GM23338 (cell line): Measurements from ENCODE around the gene DDX23. TPM values are rescaled to one million over a fixed set of nuclear protein-coding genes. Genes with fewer than 3 reads are reported as not detected.

Source experiments
- ATAC-seq: fragments of 200-7000 bp; cut with Tn5 transposase; 3 replicates; pipeline ENCODE4 v1.9.1; 2020
- DNase-seq: peaks from one replicate; pipeline ENCODE4 v3.0.0-alpha.2; 2015; ENCODE audit warnings: low spot score
- H2AFZ ChIP-seq: fragments of 200-600 bp; sonication (generic); 2 replicates; pipeline ENCODE4 v1.8.0; 2016; ENCODE audit warnings: antibody characterized with exemption, mild to moderate bottlenecking, moderate library complexity
- H3F3A ChIP-seq: fragments of 200-600 bp; sonication (generic); replicated peaks from 2 replicates; pipeline ENCODE4 v1.8.0; 2017; ENCODE audit warnings: antibody characterized with exemption, mixed run types, low read depth
- H3K27ac ChIP-seq: fragments of 200-600 bp; sonication (generic); 2 replicates; pipeline ENCODE4 v1.6.1; 2016; ENCODE audit warnings: low read depth
- H3K27me3 ChIP-seq: fragments of 200-600 bp; sonication (generic); 2 replicates; pipeline ENCODE4 v1.8.0; 2016; ENCODE audit warnings: mild to moderate bottlenecking, mixed run types, moderate library complexity; ENCODE audit not compliant: insufficient read depth
- H3K36me3 ChIP-seq: fragments of 200-600 bp; sonication (generic); 2 replicates; pipeline ENCODE4 v1.8.0; 2016; ENCODE audit warnings: mild to moderate bottlenecking; ENCODE audit not compliant: insufficient read depth
- H3K4me1 ChIP-seq: fragments of 200-600 bp; sonication (generic); 2 replicates; pipeline ENCODE4 v1.8.0; 2016; ENCODE audit warnings: mild to moderate bottlenecking, moderate library complexity; ENCODE audit not compliant: insufficient read depth
- H3K4me2 ChIP-seq: fragments of 200-600 bp; sonication (generic); 2 replicates; pipeline ENCODE4 v1.7.1; 2017; ENCODE audit warnings: mixed run types
- H3K4me3 ChIP-seq: fragments of 200-600 bp; sonication (generic); 2 replicates; pipeline ENCODE4 v1.6.1; 2016; ENCODE audit warnings: mixed run types
- H3K79me2 ChIP-seq: fragments of 200-600 bp; sonication (generic); replicated peaks from 2 replicates; pipeline ENCODE4 v1.8.0; 2017; ENCODE audit warnings: mild to moderate bottlenecking; ENCODE audit not compliant: insufficient read depth
- H3K9me2 ChIP-seq: fragments of 200-600 bp; sonication (generic); 2 replicates; pipeline ENCODE4 v1.8.0; 2017; ENCODE audit not compliant: insufficient read depth
- H4K20me1 ChIP-seq: fragments of 200-600 bp; sonication (generic); replicated peaks from 2 replicates; pipeline ENCODE4 v1.8.0; 2017; ENCODE audit warnings: mild to moderate bottlenecking; ENCODE audit not compliant: insufficient read depth
- H3K27ac Mint-ChIP-seq: 2 replicates; pipeline ENCODE4 v1.8.0; 2020; ENCODE audit warnings: inconsistent platforms, mild to moderate bottlenecking, moderate library complexity, mixed read lengths
- H3K27me3 Mint-ChIP-seq: 3 replicates; pipeline ENCODE4 v1.8.0; 2022; ENCODE audit warnings: low read depth, mild to moderate bottlenecking, moderate library complexity, mixed read lengths, inconsistent platforms; ENCODE audit not compliant: insufficient read depth, poor library complexity
- H3K36me3 Mint-ChIP-seq: 3 replicates; pipeline ENCODE4 v1.8.0; 2021; ENCODE audit warnings: low read depth, mild to moderate bottlenecking, inconsistent platforms, moderate library complexity, mixed read lengths
- H3K4me1 Mint-ChIP-seq: 3 replicates; pipeline ENCODE4 v1.8.0; 2020; ENCODE audit warnings: mild to moderate bottlenecking, inconsistent platforms, mixed read lengths
- H3K4me3 Mint-ChIP-seq: 3 replicates; pipeline ENCODE4 v1.8.0; 2021; ENCODE audit warnings: moderate library complexity, mild to moderate bottlenecking, inconsistent platforms, mixed read lengths
- H3K9me3 Mint-ChIP-seq: 3 replicates; pipeline ENCODE4 v1.8.0; 2020; ENCODE audit warnings: moderate library complexity, mild to moderate bottlenecking, inconsistent platforms, mixed read lengths
- CREB1 ChIP-seq: fragments of 250-450 bp; sonication (Bioruptor Pico); IDR thresholded peaks from 2 replicates; pipeline ENCODE4 v1.5.0; 2020; ENCODE audit warnings: low read depth, mild to moderate bottlenecking, moderate library complexity
- EZH2 ChIP-seq: fragments of 200-600 bp; sonication (generic); IDR thresholded peaks from one replicate; pipeline ENCODE4 v1.8.0; 2017; ENCODE audit warnings: antibody characterized with exemption, mild to moderate bottlenecking, low read depth; ENCODE audit not compliant: unreplicated experiment
- EZH2phosphoT487 ChIP-seq: fragments of 200-600 bp; sonication (generic); IDR thresholded peaks from one replicate; pipeline ENCODE4 v1.8.1; 2018; ENCODE audit warnings: antibody characterized with exemption; ENCODE audit not compliant: unreplicated experiment
- NANOG ChIP-seq: IDR thresholded peaks from 2 replicates; pipeline ENCODE4 v1.6.1; 2016; ENCODE audit warnings: antibody characterized with exemption, borderline replicate concordance
- REST ChIP-seq: IDR thresholded peaks from one replicate; pipeline ENCODE4 v1.6.1; 2018; ENCODE audit warnings: antibody characterized with exemption; ENCODE audit not compliant: unreplicated experiment
- STAT1 ChIP-seq: IDR thresholded peaks from one replicate; pipeline ENCODE4 v1.6.1; 2016; ENCODE audit warnings: antibody characterized with exemption; ENCODE audit not compliant: unreplicated experiment
- ZNF462 ChIP-seq: fragments of 250-450 bp; sonication (Bioruptor Pico); IDR thresholded peaks from 2 replicates; pipeline ENCODE4 v1.5.0; 2020; ENCODE audit warnings: mild to moderate bottlenecking, moderate library complexity
- polyA plus RNA-seq: library from polyadenylated mRNA; unstranded; fragments of >200 nt; fragmentation: Nextera tagmentation; extraction: Ambion mirVana; gene quantifications from 2 replicates; pipeline ENCODE4 v1.2.1, GENCODE V29; 2016
- total RNA-seq: library from RNA; depleted of rRNA; stranded (reverse); fragments of >200 nt; shearing (Covaris generic); gene quantifications from 2 replicates; pipeline ENCODE4 v1.2.3, GENCODE V29; 2014
- TF ChIP-seq, protein P1 (sequence below), 2 experiments: fragments of 200-600 bp in 1 of 2; sonication (generic) in 1 of 2; conservative IDR thresholded peaks; 2 replicates each; pipeline versions ENCODE4 v1.5.1 to v1.6.1; 2016 to 2017; ENCODE audit warnings: antibody characterized with exemption in 2 of 2, low read depth in 2 of 2, mild to moderate bottlenecking in 2 of 2, moderate library complexity in 1 of 2

The DDX23 gene
- total and polyA plus RNA-seq, 2 experiments from 2014 or later: 31.7 to 78.5 TPM

GRCh38 chr12:48788854-48789775 is 62.8 kb downstream of the DDX23 start, which contains the start of gene ADCY6:
ADCY6 (minus strand) TSS chr12:48789089; CDS start chr12:48783434, 5,655 bp downstream.
- Mint-ChIP-seq H3K4me3 (peak within 1 kb of the TSS; percentile 95), H3K4me1 (peaks cover 28% of the 10 kb centered on the region), H3K36me3 (no peaks in the 10 kb centered on the region), H3K9me3 (no peaks in the 10 kb centered on the region), H3K27me3 (peaks cover 4% of the 10 kb centered on the region), H3K27ac (peak within 1 kb of the TSS; percentile 65; the same call in 1 of the 2 replicates)
- peaks cover 7% of the 10 kb centered on the region for H3F3A ChIP-seq
- no peaks in the 10 kb centered on the region for H3K9me2 ChIP-seq
- peak; percentile 64 for ATAC-seq
- peak; percentile 94 for DNase-seq
- H3K4me3 ChIP-seq: peak within 1 kb of the TSS; percentile 88
- H3K27ac ChIP-seq: no peak within 1 kb of the TSS
- peaks cover 23% of the 10 kb centered on the region for H3K27me3 ChIP-seq
- no peaks in the 10 kb centered on the region for H3K36me3 ChIP-seq
- H3K79me2 ChIP-seq: no peaks in the 10 kb centered on the region
- no peaks in the 10 kb centered on the region for H4K20me1 ChIP-seq
- TF ChIP-seq EZH2phosphoT487 (no peak), STAT1 (no peak), CREB1 (CRISPR knock-in tag) (no peak), ZNF462 (no peak), NANOG (no peak), EZH2 (no peak), REST (no peak)
- TF ChIP-seq, protein P1, sequence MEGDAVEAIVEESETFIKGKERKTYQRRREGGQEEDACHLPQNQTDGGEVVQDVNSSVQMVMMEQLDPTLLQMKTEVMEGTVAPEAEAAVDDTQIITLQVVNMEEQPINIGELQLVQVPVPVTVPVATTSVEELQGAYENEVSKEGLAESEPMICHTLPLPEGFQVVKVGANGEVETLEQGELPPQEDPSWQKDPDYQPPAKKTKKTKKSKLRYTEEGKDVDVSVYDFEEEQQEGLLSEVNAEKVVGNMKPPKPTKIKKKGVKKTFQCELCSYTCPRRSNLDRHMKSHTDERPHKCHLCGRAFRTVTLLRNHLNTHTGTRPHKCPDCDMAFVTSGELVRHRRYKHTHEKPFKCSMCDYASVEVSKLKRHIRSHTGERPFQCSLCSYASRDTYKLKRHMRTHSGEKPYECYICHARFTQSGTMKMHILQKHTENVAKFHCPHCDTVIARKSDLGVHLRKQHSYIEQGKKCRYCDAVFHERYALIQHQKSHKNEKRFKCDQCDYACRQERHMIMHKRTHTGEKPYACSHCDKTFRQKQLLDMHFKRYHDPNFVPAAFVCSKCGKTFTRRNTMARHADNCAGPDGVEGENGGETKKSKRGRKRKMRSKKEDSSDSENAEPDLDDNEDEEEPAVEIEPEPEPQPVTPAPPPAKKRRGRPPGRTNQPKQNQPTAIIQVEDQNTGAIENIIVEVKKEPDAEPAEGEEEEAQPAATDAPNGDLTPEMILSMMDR (conservative IDR thresholded peaks at IDR 0.05; ENCODE audit: low read depth in 2 of 2): no peak
- peaks cover 12% of the 10 kb centered on the region for H3K4me1 ChIP-seq
- H2AFZ ChIP-seq: peak within 1 kb of the TSS; percentile 91
- peak within 1 kb of the TSS; percentile 93 for H3K4me2 ChIP-seq
